Measurements from ENCODE around the gene BPIFA1. TPM values are rescaled to one million over a fixed set of nuclear protein-coding genes. Genes with fewer than 3 reads are reported as not detected.

The BPIFA1 gene
- total and polyA plus RNA-seq, 12 donors = not detected

- no peak for DNase-seq
- TF ChIP-seq POLR2A (IDR thresholded peaks at IDR 0.05) = no peak
- TF ChIP-seq, protein P1, sequence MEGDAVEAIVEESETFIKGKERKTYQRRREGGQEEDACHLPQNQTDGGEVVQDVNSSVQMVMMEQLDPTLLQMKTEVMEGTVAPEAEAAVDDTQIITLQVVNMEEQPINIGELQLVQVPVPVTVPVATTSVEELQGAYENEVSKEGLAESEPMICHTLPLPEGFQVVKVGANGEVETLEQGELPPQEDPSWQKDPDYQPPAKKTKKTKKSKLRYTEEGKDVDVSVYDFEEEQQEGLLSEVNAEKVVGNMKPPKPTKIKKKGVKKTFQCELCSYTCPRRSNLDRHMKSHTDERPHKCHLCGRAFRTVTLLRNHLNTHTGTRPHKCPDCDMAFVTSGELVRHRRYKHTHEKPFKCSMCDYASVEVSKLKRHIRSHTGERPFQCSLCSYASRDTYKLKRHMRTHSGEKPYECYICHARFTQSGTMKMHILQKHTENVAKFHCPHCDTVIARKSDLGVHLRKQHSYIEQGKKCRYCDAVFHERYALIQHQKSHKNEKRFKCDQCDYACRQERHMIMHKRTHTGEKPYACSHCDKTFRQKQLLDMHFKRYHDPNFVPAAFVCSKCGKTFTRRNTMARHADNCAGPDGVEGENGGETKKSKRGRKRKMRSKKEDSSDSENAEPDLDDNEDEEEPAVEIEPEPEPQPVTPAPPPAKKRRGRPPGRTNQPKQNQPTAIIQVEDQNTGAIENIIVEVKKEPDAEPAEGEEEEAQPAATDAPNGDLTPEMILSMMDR (IDR thresholded peaks at IDR 0.05) = no peak
- Histone ChIP-seq H3K27me3 (no peaks in the 10 kb centered on the region), H3K4me1 (replicated peaks in 1 of 2) (no peaks in the 10 kb centered on the region), H3K27ac (no peak overlapping the region), H3K4me3 (no peak overlapping the region), H3K9me3 (replicated peaks in 1 of 3) (no peaks in the 10 kb centered on the region), H3K36me3 (replicated peaks in 1 of 2) (no peaks in the 10 kb centered on the region)
- WGBS, 4 donors = 42 to 68% (median 62%) methylated on average over 3 of the region's 3 CpGs
- intact Hi-C loops (cut with DNase I) = no loop called here
Observed at GRCh38 chr20:33251496-33251895, 15.7 kb downstream of the BPIFA1 start.

- WGBS, 4 donors = 69 to 88% (median 80%) methylated on average over 3 of the region's 3 CpGs
- no peak overlapping the region for H3K27ac ChIP-seq
- H3K27me3 ChIP-seq = no peaks in the 10 kb centered on the region
- H3K4me3 ChIP-seq = no peak overlapping the region
- no peak for DNase-seq
- TF ChIP-seq, protein P1 (IDR thresholded peaks at IDR 0.05) = no peak
- no peak for TF ChIP-seq POLR2A (IDR thresholded peaks at IDR 0.05)
- H3K4me1 ChIP-seq (replicated peaks in 1 of 2) = no peaks in the 10 kb centered on the region
- intact Hi-C loops (cut with DNase I) = no loop called here
- no peaks in the 10 kb centered on the region for H3K36me3 ChIP-seq (replicated peaks in 1 of 2)
- no peaks in the 10 kb centered on the region for H3K9me3 ChIP-seq (replicated peaks in 1 of 3)
Observed at GRCh38 chr20:33252460-33252859, 16.7 kb downstream of the BPIFA1 start.

GRCh38 chr20:33255005-33255404, 19.2 kb downstream of the BPIFA1 start:
- Histone ChIP-seq H3K36me3 (replicated peaks in 1 of 2) (no peaks in the 10 kb centered on the region), H3K27ac (no peak overlapping the region), H3K9me3 (replicated peaks in 1 of 3) (no peaks in the 10 kb centered on the region), H3K27me3 (no peaks in the 10 kb centered on the region), H3K4me1 (replicated peaks in 1 of 2) (no peaks in the 10 kb centered on the region), H3K4me3 (no peak overlapping the region)
- intact Hi-C loops (cut with DNase I) = no loop called here
- 67 to 72% (median 70%) methylated on average over 2 of the region's 2 CpGs for WGBS, 4 donors
- no peak for DNase-seq
- TF ChIP-seq, protein P1 (IDR thresholded peaks at IDR 0.05) = no peak
- TF ChIP-seq POLR2A (IDR thresholded peaks at IDR 0.05) = no peak

- no peak for DNase-seq
- 35 to 59% (median 51%) methylated on average over 2 to 5 of the region's 5 CpGs for WGBS, 4 donors
- Histone ChIP-seq H3K27ac (no peak overlapping the region), H3K36me3 (replicated peaks in 1 of 2) (no peaks in the 10 kb centered on the region), H3K27me3 (no peaks in the 10 kb centered on the region), H3K4me1 (replicated peaks in 1 of 2) (no peaks in the 10 kb centered on the region), H3K9me3 (replicated peaks in 1 of 3) (no peaks in the 10 kb centered on the region), H3K4me3 (no peak overlapping the region)
- intact Hi-C loops (cut with DNase I) = no loop called here
- no peak for TF ChIP-seq POLR2A (IDR thresholded peaks at IDR 0.05)
- TF ChIP-seq, protein P1 (IDR thresholded peaks at IDR 0.05) = no peak
Observed at GRCh38 chr20:33257237-33257636, 21.4 kb downstream of the BPIFA1 start.
